Astrocyte of the spinal cord (primary cell): ENCODE results near the gene SSBP3.

Experiments used
- DNase-seq: peaks from one replicate; pipeline ENCODE4 v3.0.0; 2011; ENCODE audit warnings: low read depth, low spot score
- H3K4me3 ChIP-seq: 2 replicates; pipeline ENCODE4 v1.5.1; 2011; ENCODE audit warnings: low read depth, mild to moderate bottlenecking, low read length, moderate library complexity
- CTCF ChIP-seq: IDR thresholded peaks from 2 replicates; pipeline ENCODE4 v1.5.1; 2012; ENCODE audit warnings: low read depth, mild to moderate bottlenecking, low read length, inconsistent platforms
- in situ Hi-C: cut with HindIII; loops from 2 replicates; pipeline ENCODE4 v1.10.0; 2017; ENCODE audit warnings: low sequenced_read_pairs

The SSBP3 gene

GRCh38 chr1:54291276-54292001 lies 114.8 kb downstream of the SSBP3 start:
- no peak for TF ChIP-seq CTCF
- no peak for DNase-seq
- in situ Hi-C loops = no loop called here
- H3K4me3 ChIP-seq = no peak overlapping the region

GRCh38 chr1:54290506-54291184 lies 115.5 kb downstream of the SSBP3 start:
- no peak overlapping the region for H3K4me3 ChIP-seq
- in situ Hi-C loops = no loop called here
- TF ChIP-seq CTCF = no peak
- DNase-seq = peak; percentile 40

GRCh38 chr1:54289712-54290233 lies 116.4 kb downstream of the SSBP3 start:
- in situ Hi-C loops = no loop called here
- no peak for DNase-seq
- TF ChIP-seq CTCF = no peak
- no peak overlapping the region for H3K4me3 ChIP-seq

GRCh38 chr1:54287801-54288211 lies 118.4 kb downstream of the SSBP3 start:
- no peak overlapping the region for H3K4me3 ChIP-seq
- in situ Hi-C loops = no loop called here
- no peak for TF ChIP-seq CTCF
- no peak for DNase-seq

- H3K4me3 ChIP-seq = no peak overlapping the region
- no peak for TF ChIP-seq CTCF
- peak; percentile 87 for DNase-seq
- in situ Hi-C loops = no loop called here
These were observed 119.0 kb downstream of the SSBP3 start for GRCh38 chr1:54287176-54287650.

GRCh38 chr1:54285815-54286345 lies 120.3 kb downstream of the SSBP3 start:
- H3K4me3 ChIP-seq = no peak overlapping the region
- in situ Hi-C loops = no loop called here
- no peak for TF ChIP-seq CTCF
- no peak for DNase-seq
